ENCODE results near the gene LRRK1.

- no peak for TF ChIP-seq CTCF (IDR thresholded peaks at IDR 0.05)
- no peak for TF ChIP-seq POLR2AphosphoS5 (IDR thresholded peaks at IDR 0.05)
- no peak for TF ChIP-seq POLR2A (IDR thresholded peaks at IDR 0.05)
- TF ChIP-seq EP300 (IDR thresholded peaks at IDR 0.05), result no peak
Measured at GRCh38 chr15:101052031-101052620, 133.0 kb downstream of the LRRK1 start.
